ENCODE measurements around the gene CAPZA1. TPM values are rescaled to one million over a fixed set of nuclear protein-coding genes. Genes with fewer than 3 reads are reported as not detected.

The CAPZA1 gene
- total RNA-seq, 2 donors from 2014 or later, result 87.3 to 144 TPM

DNA sequence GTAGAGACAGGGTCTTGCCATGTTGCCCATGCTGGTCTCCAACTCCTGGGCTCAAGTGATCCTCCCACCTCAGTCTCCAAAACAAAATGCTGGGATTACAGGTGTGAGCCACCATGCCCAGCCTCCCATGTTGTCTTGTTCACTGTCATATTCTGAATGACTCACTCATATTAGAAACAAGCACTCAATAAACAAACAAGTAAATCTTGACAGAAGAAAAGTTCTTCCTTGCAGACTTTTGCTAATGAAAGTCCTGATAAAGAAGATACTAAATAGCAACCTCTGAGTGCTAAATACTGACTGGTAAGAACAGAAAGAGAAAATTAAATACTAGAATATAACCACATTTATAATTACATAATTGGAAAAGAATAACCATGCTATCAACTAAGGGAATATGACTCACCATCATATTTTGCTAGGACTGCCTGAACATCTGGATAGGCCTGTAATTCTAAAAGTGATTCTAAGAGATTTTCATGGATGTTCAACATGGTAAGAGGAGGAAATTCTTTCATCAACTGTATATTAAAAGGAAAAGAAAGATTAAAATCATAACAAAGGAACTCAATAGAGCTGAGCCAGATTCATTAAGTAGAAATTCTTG, 37.9 kb upstream of the CAPZA1 start:
- Histone ChIP-seq H3K4me3 (no peak overlapping the region), H3K9me3 (no peaks in the 10 kb centered on the region), H3K36me3 (peaks cover 8% of the 10 kb centered on the region), H3K27me3 (replicated peaks; ENCODE audit: insufficient read depth) (no peaks in the 10 kb centered on the region), H3K27ac (no peak overlapping the region), H3K4me1 (ENCODE audit: control insufficient read depth in 1 of 2, low read depth in 2 of 2) (no peaks in the 10 kb centered on the region)
- no peak for DNase-seq (ENCODE audit: low spot score)
- no peak for ATAC-seq (ENCODE audit: insufficient number of reproducible peaks, low FRiP score, low read depth)
- TF ChIP-seq, protein P1, sequence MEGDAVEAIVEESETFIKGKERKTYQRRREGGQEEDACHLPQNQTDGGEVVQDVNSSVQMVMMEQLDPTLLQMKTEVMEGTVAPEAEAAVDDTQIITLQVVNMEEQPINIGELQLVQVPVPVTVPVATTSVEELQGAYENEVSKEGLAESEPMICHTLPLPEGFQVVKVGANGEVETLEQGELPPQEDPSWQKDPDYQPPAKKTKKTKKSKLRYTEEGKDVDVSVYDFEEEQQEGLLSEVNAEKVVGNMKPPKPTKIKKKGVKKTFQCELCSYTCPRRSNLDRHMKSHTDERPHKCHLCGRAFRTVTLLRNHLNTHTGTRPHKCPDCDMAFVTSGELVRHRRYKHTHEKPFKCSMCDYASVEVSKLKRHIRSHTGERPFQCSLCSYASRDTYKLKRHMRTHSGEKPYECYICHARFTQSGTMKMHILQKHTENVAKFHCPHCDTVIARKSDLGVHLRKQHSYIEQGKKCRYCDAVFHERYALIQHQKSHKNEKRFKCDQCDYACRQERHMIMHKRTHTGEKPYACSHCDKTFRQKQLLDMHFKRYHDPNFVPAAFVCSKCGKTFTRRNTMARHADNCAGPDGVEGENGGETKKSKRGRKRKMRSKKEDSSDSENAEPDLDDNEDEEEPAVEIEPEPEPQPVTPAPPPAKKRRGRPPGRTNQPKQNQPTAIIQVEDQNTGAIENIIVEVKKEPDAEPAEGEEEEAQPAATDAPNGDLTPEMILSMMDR (IDR thresholded peaks at IDR 0.05), result no peak

DNA sequence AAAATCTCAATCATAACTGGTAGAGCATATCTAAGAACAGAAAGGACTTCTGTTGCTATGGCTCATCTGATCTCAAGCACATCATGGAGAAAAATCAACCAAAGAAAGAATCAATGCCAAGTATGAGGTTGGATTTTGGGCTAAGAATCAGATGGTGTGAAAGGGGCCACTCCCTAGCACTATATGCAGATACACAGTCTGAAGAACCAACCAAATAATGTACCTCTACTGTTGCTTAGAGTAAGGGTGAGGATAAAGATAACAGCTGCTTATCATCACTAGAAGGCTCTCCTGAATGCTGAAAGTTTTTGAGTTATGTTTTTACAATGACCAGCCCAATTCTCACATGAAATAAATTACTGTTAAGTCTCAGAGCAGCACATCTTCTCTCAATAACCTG, 36.3 kb upstream of the CAPZA1 start:
- Histone ChIP-seq H3K27ac (no peak overlapping the region), H3K4me1 (ENCODE audit: control insufficient read depth in 1 of 2, low read depth in 2 of 2) (no peaks in the 10 kb centered on the region), H3K27me3 (replicated peaks; ENCODE audit: insufficient read depth) (no peaks in the 10 kb centered on the region), H3K36me3 (peaks cover 9% of the 10 kb centered on the region), H3K9me3 (no peaks in the 10 kb centered on the region), H3K4me3 (no peak overlapping the region)
- DNase-seq (ENCODE audit: low spot score), result no peak
- no peak for ATAC-seq (ENCODE audit: insufficient number of reproducible peaks, low FRiP score, low read depth)
- TF ChIP-seq, protein P1 (IDR thresholded peaks at IDR 0.05), result no peak

DNA sequence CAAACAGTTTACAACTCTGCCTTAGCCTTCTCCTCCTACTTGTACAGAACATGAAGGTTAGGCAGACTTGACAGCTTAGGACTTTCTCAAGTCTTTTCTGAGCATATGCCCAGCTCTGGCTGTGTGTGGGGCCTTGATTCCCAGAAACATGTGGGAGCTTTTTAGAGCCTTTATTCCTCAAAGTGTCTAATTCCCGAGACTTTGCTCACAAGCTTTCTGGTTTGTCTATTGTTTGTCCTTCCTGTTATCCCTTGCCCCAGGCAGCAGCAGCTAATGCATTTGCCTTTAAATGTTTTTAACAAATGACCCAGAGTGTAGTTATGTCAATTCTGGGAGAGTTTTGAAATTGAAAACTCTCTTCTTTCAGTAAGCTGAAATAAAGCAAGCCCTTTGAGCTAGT, 29.9 kb upstream of the CAPZA1 start:
- no peak overlapping the region for H3K4me3 ChIP-seq
- no peaks in the 10 kb centered on the region for H3K9me3 ChIP-seq
- TF ChIP-seq, protein P1 (IDR thresholded peaks at IDR 0.05), result no peak
- H3K36me3 ChIP-seq, result peaks cover 19% of the 10 kb centered on the region
- DNase-seq (ENCODE audit: low spot score) (no peak), ATAC-seq (ENCODE audit: insufficient number of reproducible peaks, low FRiP score, low read depth) (no peak)
- H3K4me1 ChIP-seq (ENCODE audit: control insufficient read depth in 1 of 2, low read depth in 2 of 2), result no peaks in the 10 kb centered on the region
- H3K27me3 ChIP-seq (replicated peaks; ENCODE audit: insufficient read depth), result no peaks in the 10 kb centered on the region
- H3K27ac ChIP-seq, result no peak overlapping the region

DNA sequence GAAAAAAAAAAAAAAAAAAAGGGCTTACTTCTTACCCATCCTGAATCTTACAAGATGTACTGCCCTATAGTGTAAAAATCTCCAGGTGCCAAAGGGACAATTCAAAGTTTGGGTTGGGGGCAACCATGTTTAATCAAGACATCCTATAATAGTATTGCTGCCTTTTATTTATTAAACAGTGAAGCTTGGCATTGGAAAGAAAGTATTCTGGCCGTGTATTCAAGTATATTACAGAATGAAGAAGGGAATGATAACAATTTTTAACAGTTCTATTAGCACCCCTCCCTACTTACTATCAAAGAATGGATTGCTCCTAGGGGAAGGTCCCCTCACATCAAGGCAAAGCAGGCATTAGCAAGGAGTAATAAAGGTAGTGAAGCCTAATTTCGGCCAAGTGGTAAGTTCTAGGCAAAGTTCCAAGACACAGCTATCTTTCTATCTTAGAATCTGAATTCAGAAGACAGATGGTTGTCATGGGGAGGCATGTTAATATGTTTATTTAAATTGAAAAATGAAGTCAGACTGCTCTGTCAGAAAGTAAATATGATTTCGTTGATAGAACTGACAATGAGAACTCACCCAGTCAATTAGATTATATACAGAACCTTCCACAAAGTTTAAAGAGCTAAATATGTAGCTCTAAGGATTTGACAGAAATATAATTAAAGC, 25.3 kb upstream of the CAPZA1 start:
- Histone ChIP-seq H3K4me1 (ENCODE audit: control insufficient read depth in 1 of 2, low read depth in 2 of 2) (no peaks in the 10 kb centered on the region), H3K36me3 (peaks cover 18% of the 10 kb centered on the region), H3K27ac (no peak overlapping the region), H3K27me3 (replicated peaks; ENCODE audit: insufficient read depth) (no peaks in the 10 kb centered on the region), H3K4me3 (no peak overlapping the region), H3K9me3 (no peaks in the 10 kb centered on the region)
- ATAC-seq (ENCODE audit: insufficient number of reproducible peaks, low FRiP score, low read depth), result no peak
- TF ChIP-seq, protein P1 (IDR thresholded peaks at IDR 0.05), result no peak
- no peak for DNase-seq (ENCODE audit: low spot score)

DNA sequence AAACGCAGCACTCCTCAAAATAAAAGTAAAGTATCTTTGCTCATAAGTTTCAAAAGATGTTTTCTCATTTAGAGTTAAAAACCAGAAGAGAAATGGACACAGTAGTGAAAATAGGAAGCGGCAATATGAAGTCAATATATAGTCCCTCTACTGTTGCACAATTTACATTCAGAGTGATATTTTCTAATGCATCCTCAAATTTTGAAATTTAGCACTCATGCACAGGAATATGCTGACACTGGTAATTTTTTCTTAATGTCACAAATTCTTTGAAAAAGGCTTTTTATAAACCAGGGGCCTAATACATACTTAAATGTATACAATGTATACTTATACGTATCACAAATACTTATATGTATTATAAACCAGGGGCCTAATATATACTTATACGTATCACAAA, 20.2 kb upstream of the CAPZA1 start:
- no peaks in the 10 kb centered on the region for H3K4me1 ChIP-seq (ENCODE audit: control insufficient read depth in 1 of 2, low read depth in 2 of 2)
- H3K9me3 ChIP-seq, result no peaks in the 10 kb centered on the region
- H3K27me3 ChIP-seq (replicated peaks; ENCODE audit: insufficient read depth), result no peaks in the 10 kb centered on the region
- no peak for DNase-seq (ENCODE audit: low spot score)
- peaks cover 6% of the 10 kb centered on the region for H3K36me3 ChIP-seq
- no peak overlapping the region for H3K4me3 ChIP-seq
- no peak for ATAC-seq (ENCODE audit: insufficient number of reproducible peaks, low FRiP score, low read depth)
- TF ChIP-seq, protein P1 (IDR thresholded peaks at IDR 0.05), result no peak
- H3K27ac ChIP-seq, result no peak overlapping the region

Data from thoracic aorta (tissue), 2 donors.